HG03432 (cell line): Measurements from ENCODE around the gene TMEM106C.

Experiments used
- ATAC-seq: cut with Tn5 transposase; IDR thresholded peaks from one replicate; pipeline ENCODE4 v1.9.1; 2021; ENCODE audit warnings: mild to moderate bottlenecking, moderate library complexity; ENCODE audit not compliant: unreplicated experiment

Gene TMEM106C

DNA sequence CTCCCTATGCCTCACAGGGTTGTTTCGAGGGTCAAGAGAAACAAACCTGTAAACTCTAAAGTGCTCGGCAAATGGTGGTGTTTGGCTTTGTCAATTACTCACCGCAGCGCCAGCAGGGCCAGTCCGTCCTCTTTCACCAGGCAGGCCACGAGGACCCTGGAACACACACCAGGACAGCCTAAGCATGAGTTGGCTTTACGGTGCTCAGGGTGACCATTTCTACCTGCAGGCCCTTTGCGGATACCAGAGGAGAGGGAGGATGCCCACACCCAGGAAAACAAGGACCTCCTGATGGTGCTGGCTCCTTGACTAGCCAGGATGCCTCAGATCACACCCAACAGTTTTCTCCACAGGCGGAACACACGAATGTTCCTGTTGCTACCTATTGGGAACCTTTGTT lies 29.4 kb downstream of the TMEM106C start:
- no peak for ATAC-seq

DNA sequence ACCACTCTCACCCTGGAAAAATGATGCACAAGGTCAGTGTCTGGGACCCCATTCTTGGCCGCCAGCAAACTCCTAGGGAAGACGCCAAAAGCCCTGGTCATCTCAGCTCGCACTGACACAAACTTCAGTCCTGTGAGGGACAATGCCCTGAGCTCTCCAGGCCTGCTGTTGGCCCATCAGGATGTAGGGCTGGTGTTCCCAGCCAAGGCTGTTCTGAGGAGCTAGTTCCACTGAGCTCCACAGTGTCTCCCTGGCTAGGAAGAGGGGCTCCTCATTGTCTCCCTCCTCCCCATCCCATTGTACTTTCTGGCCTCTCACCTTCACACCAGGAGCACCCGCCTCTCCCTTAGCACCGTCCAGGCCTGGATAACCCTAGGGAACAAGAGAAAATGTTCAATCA lies 30.1 kb downstream of the TMEM106C start:
- no peak for ATAC-seq

DNA sequence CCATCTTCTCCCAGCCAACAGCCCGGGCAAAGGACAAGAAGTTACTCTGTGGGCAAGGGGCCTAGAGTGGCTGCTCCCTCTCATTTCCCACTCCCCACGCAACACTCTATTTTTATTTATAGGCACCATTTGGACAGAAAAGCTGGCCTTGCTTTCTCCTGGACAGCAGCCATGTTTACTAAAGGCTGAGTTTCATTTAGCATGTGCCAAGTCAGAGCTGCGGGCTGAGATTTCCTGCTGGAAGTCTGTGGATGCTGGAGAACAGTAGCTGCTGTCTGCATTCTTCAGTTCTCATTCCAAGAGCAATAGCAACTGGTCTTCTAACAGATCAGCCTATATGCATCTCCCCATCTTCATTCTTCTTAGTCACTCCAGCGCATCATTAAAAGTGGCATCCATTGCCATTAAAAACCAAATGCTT lies 32.6 kb downstream of the TMEM106C start:
- no peak for ATAC-seq

DNA sequence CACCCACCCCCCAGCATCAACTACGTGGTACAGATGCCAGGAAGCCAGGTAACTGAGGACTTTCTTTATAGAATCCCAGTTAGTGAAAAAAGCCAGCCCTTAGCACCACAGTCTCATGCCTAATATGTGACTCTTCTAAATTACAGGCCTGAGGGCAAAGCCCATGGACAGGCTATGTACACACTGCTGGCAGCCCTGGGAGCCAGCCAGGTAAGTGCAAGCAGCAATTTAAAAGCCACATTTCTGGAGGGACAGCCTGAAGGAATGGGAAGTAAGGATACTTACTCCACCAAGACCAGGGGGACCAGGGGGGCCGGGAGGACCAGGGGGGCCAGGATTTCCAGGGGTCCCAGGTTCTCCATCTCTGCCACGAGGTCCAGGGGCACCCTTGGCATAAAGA lies 33.9 kb downstream of the TMEM106C start:
- ATAC-seq = no peak

DNA sequence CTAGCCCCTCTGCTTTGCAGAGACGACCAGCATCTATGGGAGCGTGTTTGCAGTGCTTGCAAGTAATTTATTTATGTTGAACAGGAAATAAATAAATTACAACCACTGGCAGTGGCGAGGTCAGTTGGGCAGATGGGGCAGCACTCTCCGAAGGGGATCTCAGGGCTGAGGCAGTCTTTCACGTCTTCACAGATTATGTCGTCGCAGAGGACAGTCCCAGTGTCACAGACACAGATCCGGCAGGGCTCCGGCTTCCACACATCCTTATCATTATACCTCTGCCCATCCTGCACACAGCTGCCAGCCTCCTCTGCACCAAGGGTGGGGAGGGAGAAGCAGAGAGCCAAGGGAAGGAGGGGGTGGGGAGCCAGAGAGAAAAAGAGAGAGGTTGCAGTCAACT lies 36.4 kb downstream of the TMEM106C start:
- ATAC-seq = no peak

DNA sequence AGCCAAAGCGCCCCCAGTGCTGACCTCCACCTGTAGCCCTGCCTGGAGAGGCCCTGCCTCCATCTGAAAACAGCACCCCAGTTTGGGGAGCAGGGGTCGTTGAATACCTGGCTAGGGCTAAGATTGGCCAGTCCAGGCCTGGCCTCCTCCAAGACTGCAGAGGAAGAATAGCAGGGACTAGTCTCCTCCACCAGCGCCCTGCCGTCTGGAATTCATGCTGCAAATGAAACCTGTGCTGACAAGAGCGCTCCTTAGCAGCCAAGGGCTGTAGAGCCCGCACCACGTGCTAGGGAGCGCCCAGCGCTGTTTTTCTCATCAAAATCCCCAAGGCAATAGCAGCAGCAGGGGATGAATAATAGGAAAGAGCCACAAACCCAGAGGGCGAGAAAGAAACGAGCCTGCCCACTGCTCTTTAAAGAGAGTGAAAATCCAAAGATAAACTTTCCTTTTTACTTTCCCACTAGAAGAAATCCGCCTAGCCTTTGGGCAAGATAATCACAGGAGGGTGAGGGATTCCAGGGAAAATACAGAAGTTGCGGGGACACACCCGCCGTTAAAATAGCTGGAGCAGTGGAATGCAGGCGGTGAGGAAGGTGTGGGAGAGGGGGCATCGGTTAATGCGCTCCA lies 37.6 kb downstream of the TMEM106C start:
- ATAC-seq = no peak

DNA sequence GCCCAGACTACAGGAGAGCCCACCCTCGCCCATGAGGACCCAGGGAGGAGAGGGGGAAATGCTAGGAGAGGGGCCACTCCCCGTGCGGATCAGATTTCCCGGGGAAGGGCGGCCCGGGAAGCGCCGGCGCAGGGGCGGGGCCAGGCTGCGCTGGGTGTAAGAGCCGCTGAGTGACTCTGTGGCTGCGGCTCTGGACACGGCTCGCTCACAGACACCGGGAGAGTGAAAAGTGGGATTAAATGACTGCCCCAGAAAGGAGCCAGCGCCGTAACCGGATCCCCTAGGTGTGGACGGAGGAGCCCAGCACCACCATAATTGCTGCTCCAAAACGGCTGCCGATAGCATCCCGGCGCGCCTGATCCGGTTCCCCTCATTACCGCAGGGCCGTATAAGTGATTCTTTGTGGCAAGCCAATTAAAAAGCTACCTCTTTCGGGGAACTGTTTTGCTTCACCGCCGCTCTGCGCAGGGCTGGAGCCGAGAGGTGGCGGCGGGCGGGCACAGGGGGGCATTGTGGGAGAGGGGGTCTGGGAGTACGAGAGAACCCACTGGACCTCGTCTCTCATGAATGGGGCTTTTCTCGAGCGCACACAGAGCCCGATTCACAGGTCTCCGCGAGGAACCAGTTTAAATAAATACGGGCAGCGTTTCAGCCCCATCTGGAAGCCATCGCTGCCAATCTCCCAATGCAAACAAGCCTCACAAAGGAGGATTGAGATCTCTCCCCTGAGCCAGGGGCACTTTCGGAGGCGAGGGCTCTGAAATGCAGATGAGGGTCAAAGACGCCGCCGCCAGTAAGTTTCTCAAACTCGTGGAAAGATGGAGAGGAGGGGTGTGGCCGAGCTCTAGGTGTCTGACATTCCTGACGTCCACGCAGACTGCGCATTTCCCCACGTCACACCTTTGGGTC lies 38.4 kb downstream of the TMEM106C start:
- no peak for ATAC-seq

DNA sequence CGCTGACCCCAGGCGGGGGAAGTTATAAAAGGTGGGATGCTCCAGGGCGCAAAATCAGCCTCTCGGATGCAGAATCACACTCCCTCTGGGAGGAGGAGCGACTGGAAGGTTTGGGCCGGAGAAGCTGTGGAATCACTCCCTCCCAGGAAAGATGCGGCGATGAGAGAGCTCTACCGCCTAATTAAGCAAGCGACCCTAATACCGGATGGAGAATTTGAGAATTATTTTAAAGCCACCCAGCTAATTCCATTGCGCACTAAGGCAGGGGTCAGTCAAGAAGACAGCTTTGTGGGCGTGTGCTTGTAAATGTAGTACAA lies 39.0 kb downstream of the TMEM106C start:
- ATAC-seq = no peak

DNA sequence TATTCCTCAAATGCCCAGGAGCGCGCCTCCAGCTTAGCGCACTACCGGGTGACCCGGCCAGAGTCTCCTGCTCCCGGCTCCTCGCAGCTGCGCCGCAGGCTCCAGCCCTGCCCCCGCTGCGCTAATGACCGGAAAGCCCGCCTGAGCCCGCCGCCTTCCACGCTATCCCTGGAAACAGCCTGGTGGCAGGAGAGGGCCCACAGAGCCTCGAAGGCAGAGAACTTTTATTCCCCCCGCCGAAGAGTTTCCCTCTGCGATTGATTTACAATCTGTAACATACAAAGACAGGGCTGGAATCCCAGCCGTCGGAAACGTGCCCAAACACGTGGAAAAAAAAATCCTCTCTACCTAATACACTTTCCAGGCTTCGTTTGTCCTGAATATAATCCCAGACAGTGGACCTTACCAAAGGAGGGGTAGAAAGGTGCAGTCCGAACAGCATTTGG lies 39.4 kb downstream of the TMEM106C start:
- ATAC-seq = no peak

DNA sequence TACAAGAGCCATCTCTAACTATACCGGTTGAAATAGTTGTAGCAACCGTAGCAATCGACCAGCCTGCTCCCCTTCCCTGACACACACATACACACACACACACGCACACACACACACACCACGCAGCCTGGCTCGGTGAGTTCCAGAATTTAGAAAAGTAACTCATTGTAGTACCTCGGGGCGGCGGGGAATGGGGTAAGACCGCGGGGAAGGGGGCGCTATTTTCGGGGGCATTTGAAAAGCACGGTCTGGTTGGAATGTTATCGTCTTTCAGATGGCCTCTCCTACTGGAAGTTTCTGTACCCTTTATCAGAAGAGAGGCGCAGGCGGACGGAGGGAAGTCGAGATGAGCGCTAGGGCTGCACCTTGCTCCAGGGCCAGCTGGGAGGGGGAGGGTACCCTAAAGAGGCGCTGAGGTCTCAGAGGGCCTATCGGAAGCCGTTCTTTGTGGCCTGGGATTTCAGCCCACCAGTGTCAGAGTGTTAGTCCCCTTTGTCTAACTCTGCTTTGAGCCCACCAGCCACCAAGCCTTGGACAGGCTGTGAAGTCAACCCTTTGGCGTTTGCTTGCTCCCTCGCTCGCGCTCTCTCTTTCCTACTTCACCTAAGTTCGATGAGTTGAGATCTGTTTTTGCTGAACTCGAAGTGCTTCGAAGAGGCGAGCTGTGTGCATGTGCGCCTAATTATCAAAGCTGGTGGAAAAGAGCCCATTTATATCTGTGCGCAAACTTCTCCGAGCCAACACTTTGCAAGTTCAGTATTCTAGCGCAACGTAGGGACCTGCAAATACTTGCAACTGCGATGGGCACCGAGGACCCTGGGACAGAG lies 40.0 kb downstream of the TMEM106C start:
- no peak for ATAC-seq

DNA sequence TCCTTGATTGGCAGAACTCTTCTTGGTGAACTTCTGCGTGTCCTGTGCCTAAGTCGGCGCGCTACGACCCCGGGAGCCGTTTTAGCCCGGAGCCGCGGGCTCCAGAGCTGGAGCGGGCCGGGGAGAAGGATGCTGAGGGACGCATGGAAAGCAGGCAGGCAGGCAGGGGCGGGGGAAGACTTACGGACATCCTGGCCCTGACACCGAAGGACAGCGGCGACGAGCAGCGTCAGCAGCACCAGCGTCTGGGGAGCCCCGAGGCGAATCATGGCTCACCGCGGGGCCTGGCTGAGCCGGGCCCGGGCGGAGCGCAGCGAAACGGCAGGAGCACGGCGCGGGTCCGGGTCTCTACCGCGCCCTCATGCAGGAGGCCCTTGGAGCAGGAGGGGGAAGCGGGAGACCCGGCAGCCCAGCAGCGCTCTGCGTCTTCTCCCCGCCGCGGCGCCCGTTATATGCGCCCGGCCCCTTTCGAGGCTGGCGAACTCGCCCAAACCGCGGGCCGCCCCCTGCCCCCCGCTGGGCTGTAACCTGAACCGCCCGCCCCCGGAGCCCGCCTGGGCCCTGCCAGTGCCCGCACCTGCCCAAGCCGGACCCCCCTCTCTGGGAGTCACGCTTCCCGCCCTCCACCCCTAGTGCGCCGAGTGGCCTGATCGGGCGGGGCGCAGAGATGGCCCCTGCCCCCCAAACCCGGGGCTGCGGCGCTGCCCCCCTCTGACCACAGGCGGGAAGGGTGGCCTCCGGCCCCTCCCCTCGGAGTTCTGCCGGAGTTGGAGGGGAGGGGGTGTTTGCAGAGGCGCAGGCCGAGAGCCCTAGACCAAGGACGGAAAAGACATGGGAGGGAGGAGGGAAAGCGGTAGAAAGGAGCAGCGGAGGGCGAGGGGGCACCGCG lies 40.9 kb downstream of the TMEM106C start, which contains the start of gene COL2A1:
Gene COL2A1 (minus strand): TSS at position 424 of the 889 bp plus-strand sequence. CDS start 155 bp downstream, at position 269.
- ATAC-seq = no peak

DNA sequence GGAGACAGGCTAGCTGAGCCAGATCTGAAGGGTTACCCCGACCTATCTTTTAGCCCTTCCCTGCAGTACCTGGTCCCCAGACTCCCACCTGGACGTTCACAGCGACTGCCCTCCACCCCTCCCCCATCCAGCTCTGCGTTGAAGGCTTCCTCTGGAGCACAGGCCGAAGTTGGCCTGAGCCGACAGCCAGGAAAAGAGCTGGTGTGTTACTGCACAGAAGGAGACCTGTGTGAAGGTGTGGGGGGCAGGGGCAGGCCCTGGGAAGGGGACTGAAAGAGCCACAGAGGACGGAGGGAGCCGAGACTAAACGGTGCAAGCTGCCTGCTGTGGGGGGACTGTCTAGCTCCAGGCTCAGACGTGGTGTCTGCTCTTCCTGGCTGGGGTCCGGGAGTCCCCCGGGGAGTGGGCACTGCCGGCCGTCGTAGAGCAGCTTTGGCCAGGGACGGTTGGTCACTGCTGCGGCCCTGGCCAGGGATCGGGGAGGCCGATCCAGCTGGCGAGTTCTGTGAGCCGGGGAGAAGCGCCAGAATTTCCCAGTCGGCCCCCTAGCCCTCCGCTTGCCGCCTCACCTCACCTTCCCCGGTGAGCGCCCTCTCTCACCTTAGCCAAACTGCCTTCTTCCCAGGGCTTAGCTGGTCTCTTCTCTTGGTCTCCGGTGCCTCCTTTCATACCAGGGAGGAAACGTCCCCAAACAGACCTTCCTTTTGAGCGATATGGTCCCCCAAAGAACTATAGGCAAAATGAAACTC lies 41.8 kb downstream of the TMEM106C start:
- no peak for ATAC-seq

DNA sequence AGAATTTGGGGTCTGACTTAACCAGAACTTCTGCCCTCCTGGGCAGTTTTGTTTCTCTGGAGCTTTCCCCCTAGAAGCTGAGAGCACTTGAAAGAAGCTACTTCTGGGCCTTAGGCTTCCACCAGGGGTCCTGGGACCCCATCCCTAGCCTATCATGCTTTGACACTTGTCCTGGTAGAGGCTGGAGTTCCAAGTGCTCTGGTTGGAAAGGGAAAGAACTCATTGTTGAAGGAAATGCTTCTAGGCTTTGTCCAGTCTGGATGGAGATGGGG lies 42.3 kb downstream of the TMEM106C start:
- no peak for ATAC-seq

DNA sequence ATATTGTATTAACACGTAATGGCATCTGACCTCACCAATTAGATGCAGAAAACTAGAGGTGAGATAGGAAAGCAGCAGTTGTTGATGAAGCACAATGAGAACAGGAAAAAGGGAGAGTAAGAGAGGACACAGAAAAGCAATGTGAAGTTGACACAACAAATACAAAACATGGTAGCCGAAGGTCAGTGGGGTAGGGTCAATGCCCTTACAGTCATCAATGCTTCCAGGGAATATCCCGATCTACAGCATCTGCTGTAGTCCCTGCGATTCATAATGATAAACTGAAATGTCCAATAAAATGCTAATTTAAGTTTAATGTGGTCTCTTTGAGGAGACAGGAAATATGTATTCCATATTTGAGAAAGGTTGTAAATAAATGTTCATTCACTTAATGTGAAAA lies 43.8 kb downstream of the TMEM106C start:
- no peak for ATAC-seq

DNA sequence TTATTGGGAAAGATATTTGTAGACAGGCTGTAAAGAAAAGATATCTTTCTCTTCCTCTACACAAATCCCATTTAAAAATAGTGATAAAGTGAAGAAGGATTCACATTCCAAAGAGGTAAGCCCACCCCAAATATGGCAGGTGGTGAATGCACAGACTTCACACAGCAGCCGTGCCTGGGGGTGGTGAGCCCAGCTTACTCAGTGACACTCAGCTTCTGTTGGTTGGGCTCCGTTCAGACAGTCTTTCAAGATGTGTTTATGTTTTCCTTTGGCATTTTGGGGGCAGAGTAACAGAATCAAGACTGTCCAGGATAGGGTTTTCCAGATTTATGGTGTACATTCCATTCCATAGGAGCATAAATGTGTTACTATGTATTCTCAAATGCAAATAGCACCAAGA lies 45.0 kb downstream of the TMEM106C start:
- ATAC-seq = no peak

DNA sequence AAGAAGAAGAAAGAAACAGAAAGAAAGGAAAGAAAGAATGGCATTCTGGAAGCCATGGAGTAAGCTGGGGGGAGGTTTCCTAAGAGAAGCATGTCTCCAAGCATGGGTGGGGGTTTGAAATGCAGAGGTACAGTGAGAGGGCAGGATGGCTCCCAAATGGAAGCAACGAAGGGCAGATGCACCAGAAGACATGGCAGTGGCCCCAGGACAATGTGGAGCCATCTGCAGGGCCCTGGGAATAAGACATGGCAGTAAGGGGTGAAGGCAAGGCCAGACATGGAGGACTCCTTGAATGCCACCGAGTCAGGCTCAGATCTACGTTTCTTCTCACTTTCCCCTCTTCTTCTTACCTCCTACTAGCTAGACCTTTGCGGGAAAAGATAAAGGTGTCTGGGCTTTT lies 45.6 kb downstream of the TMEM106C start:
- ATAC-seq = no peak

DNA sequence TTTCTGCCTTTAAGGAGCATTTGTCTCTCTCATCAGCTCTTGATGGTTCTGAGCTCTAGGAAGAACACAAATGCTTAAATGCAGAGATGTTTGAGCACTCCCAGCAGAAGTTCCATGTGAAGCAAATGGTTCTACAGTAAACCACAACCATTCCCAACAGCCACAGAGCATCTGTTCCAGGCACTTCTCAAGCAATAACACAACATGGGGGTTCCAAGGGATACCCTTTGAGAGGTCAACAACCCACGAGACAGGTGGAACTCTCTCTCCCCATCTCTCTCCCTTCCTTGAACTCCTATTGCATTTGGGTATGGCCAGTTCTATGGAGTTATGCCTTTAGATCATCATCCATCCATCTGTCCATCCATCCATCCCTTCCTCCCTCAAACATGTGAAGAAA lies 46.1 kb downstream of the TMEM106C start:
- ATAC-seq = no peak

DNA sequence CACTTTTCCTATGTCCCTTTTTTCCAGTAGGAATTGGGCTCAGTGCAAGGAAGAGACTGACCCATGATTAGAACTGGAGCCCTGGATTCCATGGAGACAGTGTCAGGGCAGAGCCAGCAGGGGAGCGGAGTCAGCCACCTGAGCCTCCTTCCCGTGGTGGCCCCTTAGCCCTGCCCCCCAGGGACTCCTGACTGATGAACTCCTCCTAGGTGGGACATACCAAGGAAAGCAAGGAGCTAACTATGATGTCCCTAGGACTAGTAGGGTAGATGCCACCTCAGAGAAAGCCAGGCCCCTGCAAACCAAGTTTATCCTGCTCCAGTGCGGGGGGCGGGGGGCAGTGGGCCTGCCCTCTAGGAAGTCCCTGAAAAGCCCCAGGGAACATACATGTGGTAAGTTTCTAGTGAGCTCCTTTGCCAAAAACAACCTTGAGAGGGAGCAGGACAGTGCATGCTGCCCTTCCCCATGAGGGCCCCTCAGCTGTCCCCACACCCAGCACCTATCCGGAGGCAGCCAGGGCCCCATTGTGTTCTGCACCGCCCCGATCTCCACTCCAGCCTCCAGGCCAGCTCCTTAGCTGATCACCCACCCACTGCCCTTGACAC lies 47.1 kb downstream of the TMEM106C start:
- ATAC-seq = no peak

DNA sequence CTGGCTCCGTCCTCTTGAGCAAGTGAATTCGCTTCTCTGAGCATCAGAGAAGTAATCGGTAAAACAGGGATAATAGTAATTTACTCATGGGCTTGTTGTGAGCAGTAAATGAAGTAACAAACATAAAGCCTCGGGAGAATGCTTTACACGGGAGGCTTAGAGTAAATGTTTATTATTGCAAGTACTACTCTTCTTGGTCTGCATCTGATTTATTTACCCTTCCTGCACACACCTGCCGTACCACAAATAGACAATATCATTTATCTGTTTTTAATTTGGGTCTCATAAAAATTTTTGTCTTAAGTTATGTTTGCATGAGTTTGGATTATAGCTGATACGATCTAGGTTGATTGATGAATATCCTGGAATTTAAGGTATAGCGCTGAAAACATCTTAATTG lies 48.7 kb downstream of the TMEM106C start:
- no peak for ATAC-seq

DNA sequence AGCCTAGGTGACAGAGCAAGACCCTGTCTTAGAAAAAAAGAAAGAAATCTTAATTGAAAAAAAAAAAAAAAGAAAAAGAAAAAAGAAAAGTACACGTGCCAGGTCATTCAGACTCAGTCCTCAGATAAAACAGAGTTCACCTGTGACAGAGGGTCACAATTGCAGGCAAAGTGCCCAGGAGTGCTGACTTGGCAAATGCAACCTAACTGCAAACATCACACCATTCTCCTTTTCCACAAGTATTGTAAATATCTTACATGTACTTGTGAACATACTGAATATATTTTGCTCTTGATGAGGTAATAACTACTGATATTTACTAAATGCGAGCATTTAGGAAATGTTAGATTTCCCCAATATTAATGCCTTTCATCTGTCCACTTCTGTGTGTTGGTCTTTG lies 49.9 kb downstream of the TMEM106C start:
- no peak for ATAC-seq
